ENCODE measurements around the gene PIGN. TPM values are rescaled to one million over a fixed set of nuclear protein-coding genes. Genes with fewer than 3 reads are reported as not detected.

The PIGN gene
- total RNA-seq, 1 donor from 2014 or later: 40.5 TPM

- DNase-seq (ENCODE audit: low read depth in 2 of 2): no peak
Measured at GRCh38 chr18:62018034-62018758, 168.7 kb downstream of the PIGN start.

DNA sequence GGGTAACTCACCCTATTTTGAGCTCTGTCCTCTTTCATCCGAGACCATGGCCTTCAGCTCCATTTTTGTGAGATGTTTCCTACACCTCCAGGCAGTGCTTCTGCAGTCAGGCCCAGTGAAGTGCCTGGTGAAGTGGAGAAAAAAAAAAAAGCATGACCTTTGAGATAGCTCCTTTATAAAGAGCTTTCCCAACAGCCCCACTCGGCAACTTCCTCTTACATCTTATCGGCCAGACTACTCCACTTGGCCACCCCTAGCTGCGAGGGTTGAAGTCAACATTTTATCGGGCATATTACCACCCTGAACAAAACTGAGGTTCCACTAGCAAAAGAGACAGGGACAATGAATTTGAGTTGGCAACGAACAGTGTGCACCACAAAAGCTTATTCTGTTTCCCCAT lies 169.2 kb downstream of the PIGN start:
- no peak for DNase-seq (ENCODE audit: low read depth in 2 of 2)

GRCh38 chr18:62011416-62011815 lies 175.4 kb downstream of the PIGN start:
- DNase-seq (ENCODE audit: low read depth in 2 of 2): no peak

- DNase-seq (ENCODE audit: low read depth in 2 of 2): no peak
Measured at GRCh38 chr18:62009521-62009920, 177.3 kb downstream of the PIGN start.

DNA sequence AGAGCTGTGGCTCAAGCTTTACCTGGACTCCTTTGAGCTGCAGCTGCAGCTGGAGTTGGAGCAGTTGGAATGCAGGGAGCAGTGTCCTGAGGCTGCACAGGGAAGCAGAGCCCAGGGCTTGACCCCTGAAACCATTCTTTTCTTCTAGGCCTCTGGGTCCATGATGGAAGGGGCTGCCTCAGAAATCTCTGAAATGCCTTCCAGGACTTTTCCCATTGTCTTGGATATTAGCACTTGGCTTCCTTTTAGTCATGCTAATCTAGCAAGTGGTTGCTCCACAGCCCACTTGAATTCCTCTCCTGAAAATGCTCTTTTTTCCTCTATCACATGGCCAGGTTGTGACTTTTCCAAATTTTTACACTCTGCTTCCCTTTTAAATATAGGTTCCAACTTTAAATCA lies 185.5 kb downstream of the PIGN start:
- DNase-seq (ENCODE audit: low read depth in 2 of 2): no peak

- peak; percentile 87 to 91 for DNase-seq (ENCODE audit: low read depth in 2 of 2)
Measured at GRCh38 chr18:61998957-61999356, 187.9 kb downstream of the PIGN start.

- peak; percentile 21 to 23 for DNase-seq (ENCODE audit: low read depth in 2 of 2)
Measured at GRCh38 chr18:61998335-61998734, 188.5 kb downstream of the PIGN start.

- DNase-seq (ENCODE audit: low read depth in 2 of 2): no peak
Measured at GRCh38 chr18:61995618-61996017, 191.2 kb downstream of the PIGN start.

DNA sequence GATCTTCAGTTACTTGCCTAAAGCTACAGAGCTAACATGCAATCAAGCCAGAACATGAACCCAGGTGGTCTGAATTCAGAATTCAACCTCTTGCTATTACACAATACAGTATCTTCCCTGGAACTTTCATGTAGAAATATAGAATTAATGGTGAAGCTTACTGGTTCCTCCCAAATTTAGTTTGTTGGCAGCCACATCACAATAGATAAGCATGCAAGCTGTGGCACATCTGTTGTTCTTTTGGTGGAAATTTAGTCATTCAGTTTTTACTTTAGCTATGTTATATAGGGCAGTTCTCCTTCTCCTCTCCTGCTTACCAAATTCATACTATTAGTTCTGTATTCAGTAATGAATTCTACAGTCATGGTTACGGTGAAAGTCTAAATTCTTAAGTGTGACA lies 193.0 kb downstream of the PIGN start:
- no peak for DNase-seq (ENCODE audit: low read depth in 2 of 2)

DNA sequence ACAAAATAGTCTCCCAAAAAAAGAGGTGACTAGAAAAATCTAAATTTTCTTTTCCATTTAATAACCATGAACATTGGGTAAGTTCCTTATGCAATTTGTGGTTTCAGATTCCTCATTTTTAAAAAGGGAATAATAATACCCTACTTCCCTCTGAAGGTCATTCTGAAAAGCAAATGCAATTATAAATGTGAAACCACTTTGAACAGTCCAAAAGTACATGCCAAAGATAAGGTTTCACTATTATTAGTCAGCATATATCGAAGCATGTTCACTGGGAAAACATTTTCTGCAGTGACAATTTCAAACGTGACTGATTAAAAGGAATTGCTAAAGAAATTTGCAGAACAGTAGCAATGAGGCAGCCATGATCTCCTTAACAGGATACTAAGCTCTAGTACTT lies 193.9 kb downstream of the PIGN start:
- DNase-seq (ENCODE audit: low read depth in 2 of 2): peak; percentile 42 to 45

- DNase-seq (ENCODE audit: low read depth in 2 of 2): peak; percentile 67 to 93
Measured at GRCh38 chr18:61992285-61992684, 194.6 kb downstream of the PIGN start.

DNA sequence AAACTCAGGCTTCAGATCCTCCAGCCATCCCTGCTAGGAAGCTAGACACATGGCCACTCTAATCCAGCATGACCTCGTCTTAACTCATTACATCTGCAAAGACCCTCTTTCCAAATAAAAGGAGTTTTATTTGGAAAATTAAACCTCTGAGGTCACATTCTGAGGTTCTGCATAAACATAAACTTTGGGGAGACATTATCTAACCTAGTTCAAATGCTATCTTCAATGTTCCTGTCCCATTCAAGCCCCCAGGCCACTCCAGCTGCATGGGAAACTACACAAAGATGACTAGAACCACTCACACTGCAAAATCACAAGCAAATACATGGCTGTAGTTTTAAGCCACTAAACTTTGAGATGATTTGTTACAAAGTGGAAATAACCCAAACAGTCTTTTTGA lies 195.0 kb downstream of the PIGN start:
- no peak for DNase-seq (ENCODE audit: low read depth in 2 of 2)

GRCh38 chr18:61991201-61991600 lies 195.7 kb downstream of the PIGN start:
- peak in 1 of 2 donors; percentile 58 for DNase-seq (ENCODE audit: low read depth in 2 of 2)

Other genes with a start within 250 kb of the PIGN start
- 14.4 and 18.1 TPM in 2 replicates for gene RELCH, start 199 bp upstream of the PIGN start, total RNA-seq
- 18.7 and 31.7 TPM in 2 replicates for gene TNFRSF11A, start 138.3 kb upstream of the PIGN start, total RNA-seq